ENCODE measurements around the gene NTRK2. TPM values are rescaled to one million over a fixed set of nuclear protein-coding genes. Genes with fewer than 3 reads are reported as not detected.

The NTRK2 gene
- total RNA-seq, 1 experiment from 2014 or later = not detected

- Histone ChIP-seq H3K36me3 (ENCODE audit: low read depth) (no peaks in the 10 kb centered on the region), H3K27ac (no peak overlapping the region), H3K27me3 (ENCODE audit: insufficient read depth, low read depth) (peaks cover 9% of the 10 kb centered on the region; the same call in 1 of the 2 replicates), H3K4me1 (replicated peaks; ENCODE audit: insufficient read depth) (no peaks in the 10 kb centered on the region), H2AFZ (no peak overlapping the region), H3K79me2 (ENCODE audit: low read depth) (no peaks in the 10 kb centered on the region), H3F3A (ENCODE audit: insufficient read depth, low read depth) (no peaks in the 10 kb centered on the region), H3K4me3 (no peak overlapping the region), H3K9me3 (ENCODE audit: insufficient read depth, low read depth) (no peaks in the 10 kb centered on the region), H3K9me2 (ENCODE audit: insufficient read depth) (no peaks in the 10 kb centered on the region), H3K4me2 (no peak overlapping the region), H4K20me1 (ENCODE audit: insufficient read depth) (no peaks in the 10 kb centered on the region)
- CTCF ChIA-PET = no interaction called here
- intact Hi-C loops (cut with micrococcal nuclease; ENCODE audit: unreplicated experiment) = no loop called here
- TF ChIP-seq EZH2 (IDR thresholded peaks at IDR 0.05; ENCODE audit: low read depth) (no peak), CTCF (conservative IDR thresholded peaks at IDR 0.05) (no peak)
- POLR2A ChIA-PET (ENCODE audit: unreplicated experiment) = no interaction called here
- DNase-seq = no peak
- BruUV-seq (replicated peaks) = no TSS peak
Observed at GRCh38 chr9:85041466-85042137, 372.1 kb downstream of the NTRK2 start.

GRCh38 chr9:85042981-85043647 is 373.6 kb downstream of the NTRK2 start:
- H3K36me3 ChIP-seq (ENCODE audit: low read depth) = no peaks in the 10 kb centered on the region
- H3K9me3 ChIP-seq (ENCODE audit: insufficient read depth, low read depth) = no peaks in the 10 kb centered on the region
- no peak overlapping the region for H2AFZ ChIP-seq
- no peaks in the 10 kb centered on the region for H3K9me2 ChIP-seq (ENCODE audit: insufficient read depth)
- TF ChIP-seq CTCF (conservative IDR thresholded peaks at IDR 0.05) (no peak), EZH2 (IDR thresholded peaks at IDR 0.05; ENCODE audit: low read depth) (no peak)
- H3K27me3 ChIP-seq (ENCODE audit: insufficient read depth, low read depth) = peaks cover 9% of the 10 kb centered on the region; the same call in 1 of the 2 replicates
- no peaks in the 10 kb centered on the region for H4K20me1 ChIP-seq (ENCODE audit: insufficient read depth)
- no peak overlapping the region for H3K4me3 ChIP-seq
- no peak for DNase-seq
- CTCF ChIA-PET = no interaction called here
- no peaks in the 10 kb centered on the region for H3K4me1 ChIP-seq (replicated peaks; ENCODE audit: insufficient read depth)
- no peaks in the 10 kb centered on the region for H3K79me2 ChIP-seq (ENCODE audit: low read depth)
- no peak overlapping the region for H3K4me2 ChIP-seq
- POLR2A ChIA-PET (ENCODE audit: unreplicated experiment) = interaction anchor here (0.6 kb wide), 1 partner anchor 68 kb away, joined by 5 read pairs; no protein-coding TSS in a partner anchor
- no peaks in the 10 kb centered on the region for H3F3A ChIP-seq (ENCODE audit: insufficient read depth, low read depth)
- no peak overlapping the region for H3K27ac ChIP-seq
- BruUV-seq (replicated peaks) = no TSS peak
- intact Hi-C loops (cut with micrococcal nuclease; ENCODE audit: unreplicated experiment) = no loop called here

GRCh38 chr9:85045271-85045670 is 375.7 kb downstream of the NTRK2 start:
- no peak overlapping the region for H3K27ac ChIP-seq
- intact Hi-C loops (cut with micrococcal nuclease; ENCODE audit: unreplicated experiment) = no loop called here
- H3K4me2 ChIP-seq = no peak overlapping the region
- no TSS peak for BruUV-seq (replicated peaks)
- CTCF ChIA-PET = no interaction called here
- no peak for DNase-seq
- H3K9me2 ChIP-seq (ENCODE audit: insufficient read depth) = no peaks in the 10 kb centered on the region
- no peaks in the 10 kb centered on the region for H4K20me1 ChIP-seq (ENCODE audit: insufficient read depth)
- H3K4me1 ChIP-seq (replicated peaks; ENCODE audit: insufficient read depth) = no peaks in the 10 kb centered on the region
- no peaks in the 10 kb centered on the region for H3K36me3 ChIP-seq (ENCODE audit: low read depth)
- no peak overlapping the region for H3K4me3 ChIP-seq
- POLR2A ChIA-PET (ENCODE audit: unreplicated experiment) = no interaction called here
- TF ChIP-seq EZH2 (IDR thresholded peaks at IDR 0.05; ENCODE audit: low read depth) (no peak), CTCF (conservative IDR thresholded peaks at IDR 0.05) (no peak)
- no peak overlapping the region for H2AFZ ChIP-seq
- H3K9me3 ChIP-seq (ENCODE audit: insufficient read depth, low read depth) = no peaks in the 10 kb centered on the region
- H3F3A ChIP-seq (ENCODE audit: insufficient read depth, low read depth) = no peaks in the 10 kb centered on the region
- peaks cover 9% of the 10 kb centered on the region; the same call in 1 of the 2 replicates for H3K27me3 ChIP-seq (ENCODE audit: insufficient read depth, low read depth)
- no peaks in the 10 kb centered on the region for H3K79me2 ChIP-seq (ENCODE audit: low read depth)
